ENCODE results near the gene PAQR7.

The PAQR7 gene

GRCh38 chr1:25873120-25873519 lies 2.4 kb downstream of the PAQR7 start:
- TF ChIP-seq, protein P1, sequence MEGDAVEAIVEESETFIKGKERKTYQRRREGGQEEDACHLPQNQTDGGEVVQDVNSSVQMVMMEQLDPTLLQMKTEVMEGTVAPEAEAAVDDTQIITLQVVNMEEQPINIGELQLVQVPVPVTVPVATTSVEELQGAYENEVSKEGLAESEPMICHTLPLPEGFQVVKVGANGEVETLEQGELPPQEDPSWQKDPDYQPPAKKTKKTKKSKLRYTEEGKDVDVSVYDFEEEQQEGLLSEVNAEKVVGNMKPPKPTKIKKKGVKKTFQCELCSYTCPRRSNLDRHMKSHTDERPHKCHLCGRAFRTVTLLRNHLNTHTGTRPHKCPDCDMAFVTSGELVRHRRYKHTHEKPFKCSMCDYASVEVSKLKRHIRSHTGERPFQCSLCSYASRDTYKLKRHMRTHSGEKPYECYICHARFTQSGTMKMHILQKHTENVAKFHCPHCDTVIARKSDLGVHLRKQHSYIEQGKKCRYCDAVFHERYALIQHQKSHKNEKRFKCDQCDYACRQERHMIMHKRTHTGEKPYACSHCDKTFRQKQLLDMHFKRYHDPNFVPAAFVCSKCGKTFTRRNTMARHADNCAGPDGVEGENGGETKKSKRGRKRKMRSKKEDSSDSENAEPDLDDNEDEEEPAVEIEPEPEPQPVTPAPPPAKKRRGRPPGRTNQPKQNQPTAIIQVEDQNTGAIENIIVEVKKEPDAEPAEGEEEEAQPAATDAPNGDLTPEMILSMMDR (IDR thresholded peaks at IDR 0.05; ENCODE audit: insufficient read depth, low read length, poor library complexity, severe bottlenecking), result no peak
- no peak for TF ChIP-seq EZH2phosphoT487 (conservative IDR thresholded peaks at IDR 0.05; ENCODE audit: low read length)
- no peaks in the 10 kb centered on the region for H3K79me2 ChIP-seq (ENCODE audit: insufficient read depth, low read length)
- H3K36me3 ChIP-seq (ENCODE audit: low read length), result no peaks in the 10 kb centered on the region
- no peaks in the 10 kb centered on the region for H3K27me3 ChIP-seq (ENCODE audit: low read length)
- H4K20me1 ChIP-seq (ENCODE audit: low read depth, low read length), result no peaks in the 10 kb centered on the region
- no peak overlapping the region for H3K4me2 ChIP-seq (ENCODE audit: low read depth, low read length, poor library complexity, severe bottlenecking)
- H3F3A ChIP-seq (ENCODE audit: insufficient read depth), result no peaks in the 10 kb centered on the region
- no peak overlapping the region for H3K9ac ChIP-seq (ENCODE audit: low read length)
- no peak overlapping the region for H3K27ac ChIP-seq (ENCODE audit: low read depth, low read length)
- no peak overlapping the region for H2AFZ ChIP-seq (ENCODE audit: low read depth, low read length, severe bottlenecking)
- H3K9me3 ChIP-seq (ENCODE audit: insufficient read depth, low read length), result no peaks in the 10 kb centered on the region
- H3K4me3 ChIP-seq (ENCODE audit: insufficient read depth, low read length, poor library complexity, severe bottlenecking), result no peak overlapping the region
- no peaks in the 10 kb centered on the region for H3K9me2 ChIP-seq (replicated peaks; ENCODE audit: insufficient read depth, low read length)

DNA sequence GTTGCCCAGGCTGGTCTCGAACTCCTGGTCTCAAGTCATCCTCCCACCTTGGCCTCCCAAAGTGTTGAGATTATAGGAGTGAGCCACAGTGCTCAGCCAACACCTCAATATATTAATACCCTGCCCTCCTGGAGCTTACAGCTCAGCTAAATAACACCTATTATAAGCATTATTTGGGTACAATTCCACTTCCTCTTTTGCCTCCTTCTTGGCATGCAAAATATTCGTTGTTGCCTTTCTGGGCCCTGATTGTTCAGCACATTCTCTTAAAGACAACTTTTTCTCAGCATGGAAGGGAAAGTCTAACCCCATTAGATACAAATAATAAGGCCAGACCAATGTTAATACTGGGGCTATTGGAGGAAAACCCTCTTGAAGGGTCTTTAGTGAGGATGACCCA lies 2.8 kb downstream of the PAQR7 start:
- H3K36me3 ChIP-seq (ENCODE audit: low read length), result no peaks in the 10 kb centered on the region
- no peaks in the 10 kb centered on the region for H3K27me3 ChIP-seq (ENCODE audit: low read length)
- H3F3A ChIP-seq (ENCODE audit: insufficient read depth), result no peaks in the 10 kb centered on the region
- no peak overlapping the region for H3K4me2 ChIP-seq (ENCODE audit: low read depth, low read length, poor library complexity, severe bottlenecking)
- H3K4me3 ChIP-seq (ENCODE audit: insufficient read depth, low read length, poor library complexity, severe bottlenecking), result no peak overlapping the region
- TF ChIP-seq, protein P1 (IDR thresholded peaks at IDR 0.05; ENCODE audit: insufficient read depth, low read length, poor library complexity, severe bottlenecking), result no peak
- TF ChIP-seq EZH2phosphoT487 (conservative IDR thresholded peaks at IDR 0.05; ENCODE audit: low read length), result no peak
- H2AFZ ChIP-seq (ENCODE audit: low read depth, low read length, severe bottlenecking), result no peak overlapping the region
- H3K9ac ChIP-seq (ENCODE audit: low read length), result no peak overlapping the region
- no peaks in the 10 kb centered on the region for H4K20me1 ChIP-seq (ENCODE audit: low read depth, low read length)
- no peaks in the 10 kb centered on the region for H3K9me3 ChIP-seq (ENCODE audit: insufficient read depth, low read length)
- no peaks in the 10 kb centered on the region for H3K79me2 ChIP-seq (ENCODE audit: insufficient read depth, low read length)
- no peaks in the 10 kb centered on the region for H3K9me2 ChIP-seq (replicated peaks; ENCODE audit: insufficient read depth, low read length)
- H3K27ac ChIP-seq (ENCODE audit: low read depth, low read length), result no peak overlapping the region

GRCh38 chr1:25871704-25872494 lies 3.6 kb downstream of the PAQR7 start:
- Histone ChIP-seq H3K9me3 (ENCODE audit: insufficient read depth, low read length) (no peaks in the 10 kb centered on the region), H3K27ac (ENCODE audit: low read depth, low read length) (no peak overlapping the region), H2AFZ (ENCODE audit: low read depth, low read length, severe bottlenecking) (no peak overlapping the region), H3K4me3 (ENCODE audit: insufficient read depth, low read length, poor library complexity, severe bottlenecking) (no peak overlapping the region), H3K27me3 (ENCODE audit: low read length) (no peaks in the 10 kb centered on the region), H3K4me2 (ENCODE audit: low read depth, low read length, poor library complexity, severe bottlenecking) (no peak overlapping the region), H4K20me1 (ENCODE audit: low read depth, low read length) (no peaks in the 10 kb centered on the region), H3F3A (ENCODE audit: insufficient read depth) (no peaks in the 10 kb centered on the region), H3K36me3 (ENCODE audit: low read length) (no peaks in the 10 kb centered on the region), H3K79me2 (ENCODE audit: insufficient read depth, low read length) (no peaks in the 10 kb centered on the region), H3K9me2 (replicated peaks; ENCODE audit: insufficient read depth, low read length) (no peaks in the 10 kb centered on the region), H3K9ac (ENCODE audit: low read length) (no peak overlapping the region)
- TF ChIP-seq, protein P1 (IDR thresholded peaks at IDR 0.05; ENCODE audit: insufficient read depth, low read length, poor library complexity, severe bottlenecking), result no peak
- TF ChIP-seq EZH2phosphoT487 (conservative IDR thresholded peaks at IDR 0.05; ENCODE audit: low read length), result no peak
